HG03039 (cell line): ENCODE data around the gene EPB41L4A.
"Not testable (repeated sequence)": the region's sequence is repeated elsewhere in the genome, so short reads cannot be mapped to it uniquely, and the experiment has no call there.

Experiments
- ATAC-seq: cut with Tn5 transposase; IDR thresholded peaks from one replicate; pipeline ENCODE4 v1.9.1; 2021; ENCODE audit warnings: mild to moderate bottlenecking, moderate library complexity; ENCODE audit not compliant: unreplicated experiment

EPB41L4A gene

GRCh38 chr5:112263469-112263868 lies 155.6 kb downstream of the EPB41L4A start:
- no peak for ATAC-seq

- ATAC-seq = no peak
Observed at GRCh38 chr5:112258571-112258970, 160.5 kb downstream of the EPB41L4A start.

DNA sequence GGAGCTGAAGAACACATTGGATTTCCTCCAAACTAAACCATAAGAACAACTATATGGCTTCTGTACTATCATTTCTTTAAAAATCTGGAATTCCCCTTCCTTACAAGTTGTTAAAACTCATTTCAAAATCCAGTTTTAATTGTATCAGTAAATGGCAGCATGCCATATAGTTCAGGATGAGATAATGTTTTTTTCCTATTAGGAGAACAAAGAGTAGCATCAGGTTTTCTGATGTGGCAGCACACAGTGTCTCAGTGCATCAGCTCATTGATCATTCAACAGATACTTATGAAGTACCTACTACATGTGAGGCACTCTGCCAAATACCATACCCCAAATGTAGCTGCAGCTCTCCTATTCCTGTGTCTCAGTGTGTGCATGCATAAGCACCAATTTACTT lies 161.1 kb downstream of the EPB41L4A start:
- no peak for ATAC-seq

DNA sequence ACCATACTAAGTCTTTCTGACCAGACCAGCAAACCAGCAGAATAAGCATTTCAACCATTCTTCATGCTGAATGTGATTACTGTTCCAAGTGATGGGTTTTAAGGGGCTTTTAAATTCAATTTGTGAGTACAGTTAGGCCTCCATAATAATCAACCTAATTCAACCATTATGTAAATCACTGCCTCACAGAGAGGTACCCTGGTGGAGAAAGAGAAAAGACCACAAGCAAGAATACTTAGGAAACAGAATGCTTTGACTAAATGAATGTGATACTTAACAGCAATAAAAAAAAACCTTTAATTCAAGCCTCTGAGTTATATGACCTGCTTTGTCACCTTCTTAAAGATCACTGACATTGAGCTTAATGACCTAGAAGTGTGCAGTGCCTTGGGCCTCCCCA lies 162.1 kb downstream of the EPB41L4A start:
- ATAC-seq = no peak

DNA sequence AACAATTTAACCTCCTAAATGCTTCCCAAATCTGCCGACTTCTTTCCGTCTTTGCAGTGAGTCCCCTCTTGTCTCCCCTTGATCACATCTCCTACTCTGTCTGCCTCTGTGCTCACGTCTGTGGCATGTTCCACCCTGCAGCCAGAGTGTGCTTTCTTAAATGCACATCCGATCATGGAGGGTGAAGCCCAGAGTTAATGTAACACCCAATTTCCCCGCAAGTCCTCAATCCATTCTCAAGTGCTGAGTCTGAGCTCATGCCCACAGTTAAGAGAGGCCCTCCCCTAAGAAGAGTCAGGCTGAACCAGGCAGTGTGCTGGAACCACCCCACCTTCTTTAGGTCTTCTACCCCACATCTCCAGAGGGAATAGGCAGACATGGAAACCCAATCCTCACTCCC lies 164.8 kb downstream of the EPB41L4A start:
- no peak for ATAC-seq

GRCh38 chr5:112253478-112254250 lies 165.4 kb downstream of the EPB41L4A start:
- no peak for ATAC-seq

- no peak for ATAC-seq
Observed at GRCh38 chr5:112250551-112250950, 168.5 kb downstream of the EPB41L4A start.

DNA sequence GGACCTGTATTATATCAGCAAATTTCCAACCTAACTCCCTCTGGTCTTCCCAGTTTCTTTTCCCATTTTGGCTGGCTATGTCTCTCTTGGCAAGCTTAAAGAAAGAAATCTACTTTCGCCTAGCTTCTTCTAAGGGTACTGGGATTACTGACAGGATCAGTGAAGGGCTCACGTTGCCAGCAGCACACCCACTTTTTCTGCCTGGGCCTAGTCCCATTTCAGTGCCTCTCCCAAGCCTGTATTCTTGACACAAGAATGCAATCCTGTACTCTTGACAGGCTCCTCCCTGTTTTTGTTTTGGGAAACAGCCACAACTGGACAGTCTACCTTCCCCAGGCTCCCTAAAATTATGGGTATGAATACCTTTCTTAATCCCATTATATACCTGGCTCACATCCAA lies 170.5 kb downstream of the EPB41L4A start:
- no peak for ATAC-seq

GRCh38 chr5:112247960-112248359 lies 171.1 kb downstream of the EPB41L4A start:
- no peak for ATAC-seq

DNA sequence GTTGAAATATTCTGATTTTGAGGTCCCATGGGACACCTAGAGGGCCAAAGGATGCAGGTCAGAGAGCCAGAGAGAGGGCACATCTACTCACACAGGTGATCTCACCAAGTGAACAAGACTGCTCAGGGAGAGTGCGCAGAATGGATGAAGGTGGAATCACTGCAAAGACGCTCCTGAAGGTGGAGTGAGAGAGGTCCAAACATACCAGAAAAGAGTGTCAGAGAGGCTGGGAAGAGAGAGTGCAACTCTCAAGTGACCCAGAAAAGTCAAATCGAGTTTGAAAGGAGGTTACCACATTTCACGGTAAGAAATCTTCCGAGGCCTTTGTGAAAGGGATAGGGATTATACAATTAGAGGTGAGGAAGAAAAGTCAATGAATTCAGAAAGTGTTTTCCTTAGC lies 173.4 kb downstream of the EPB41L4A start:
- ATAC-seq = no peak

DNA sequence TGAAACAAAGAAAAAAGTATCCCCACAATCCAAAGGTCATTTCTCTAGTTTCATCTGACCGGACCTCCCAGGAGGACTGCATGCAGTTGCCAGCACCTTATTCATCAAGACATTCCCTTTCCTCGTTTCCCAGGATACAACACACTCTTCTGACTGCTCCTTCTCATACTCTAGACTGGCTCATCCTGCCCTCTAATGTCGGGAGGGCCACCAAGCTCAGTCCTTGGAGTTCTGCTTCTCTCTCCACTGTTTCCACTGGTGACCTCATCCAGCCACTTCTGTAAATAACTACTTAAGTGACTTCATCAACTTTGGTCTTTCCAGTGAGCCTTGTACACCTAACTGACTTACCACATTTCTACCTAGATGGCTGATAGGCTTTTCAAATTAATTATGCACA lies 179.1 kb downstream of the EPB41L4A start:
- ATAC-seq = no peak

- no peak for ATAC-seq
Observed at GRCh38 chr5:112238473-112238872, 180.6 kb downstream of the EPB41L4A start.

GRCh38 chr5:112237456-112237855 lies 181.6 kb downstream of the EPB41L4A start:
- no peak for ATAC-seq

DNA sequence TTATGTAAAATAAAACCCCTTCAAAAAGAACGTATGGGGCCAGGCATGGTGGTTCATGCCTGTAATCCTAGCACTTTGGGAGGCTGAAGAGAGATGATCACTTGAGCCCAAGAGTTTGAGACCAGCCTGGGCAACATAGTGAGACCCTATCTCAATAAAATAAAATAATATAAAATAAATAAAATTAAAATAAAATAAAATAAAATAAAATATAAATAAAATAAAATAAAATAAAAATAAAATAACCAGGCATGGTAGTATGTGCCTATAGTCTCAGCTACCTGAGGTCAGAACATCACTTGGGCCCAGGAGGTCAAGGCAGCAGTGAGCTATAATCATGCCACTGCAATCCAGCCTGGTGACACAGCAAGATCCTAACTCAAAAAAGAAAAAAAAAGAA lies 185.1 kb downstream of the EPB41L4A start:
- no peak for ATAC-seq

DNA sequence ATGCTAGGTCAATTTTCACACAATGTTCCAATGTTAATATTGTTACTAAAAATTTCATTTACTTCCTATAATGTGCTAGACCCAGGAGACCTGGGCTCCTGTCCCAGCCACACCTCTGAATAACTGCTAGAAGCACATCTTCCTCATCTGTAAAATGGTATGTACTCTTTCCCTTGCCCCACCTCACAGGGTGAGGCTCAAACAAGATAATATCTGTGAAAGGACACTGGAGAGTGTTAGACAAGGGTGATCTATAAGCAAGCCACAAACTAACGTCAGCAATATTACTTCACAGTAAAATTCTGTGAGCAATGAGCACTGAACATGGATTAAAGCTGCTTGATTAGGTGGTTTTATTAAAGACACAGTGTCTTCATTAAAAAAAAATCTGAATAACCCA lies 186.4 kb downstream of the EPB41L4A start:
- ATAC-seq = no peak

GRCh38 chr5:112230606-112231005 lies 188.5 kb downstream of the EPB41L4A start:
- ATAC-seq = no peak

GRCh38 chr5:112228667-112229066 lies 190.4 kb downstream of the EPB41L4A start:
- ATAC-seq = no peak

DNA sequence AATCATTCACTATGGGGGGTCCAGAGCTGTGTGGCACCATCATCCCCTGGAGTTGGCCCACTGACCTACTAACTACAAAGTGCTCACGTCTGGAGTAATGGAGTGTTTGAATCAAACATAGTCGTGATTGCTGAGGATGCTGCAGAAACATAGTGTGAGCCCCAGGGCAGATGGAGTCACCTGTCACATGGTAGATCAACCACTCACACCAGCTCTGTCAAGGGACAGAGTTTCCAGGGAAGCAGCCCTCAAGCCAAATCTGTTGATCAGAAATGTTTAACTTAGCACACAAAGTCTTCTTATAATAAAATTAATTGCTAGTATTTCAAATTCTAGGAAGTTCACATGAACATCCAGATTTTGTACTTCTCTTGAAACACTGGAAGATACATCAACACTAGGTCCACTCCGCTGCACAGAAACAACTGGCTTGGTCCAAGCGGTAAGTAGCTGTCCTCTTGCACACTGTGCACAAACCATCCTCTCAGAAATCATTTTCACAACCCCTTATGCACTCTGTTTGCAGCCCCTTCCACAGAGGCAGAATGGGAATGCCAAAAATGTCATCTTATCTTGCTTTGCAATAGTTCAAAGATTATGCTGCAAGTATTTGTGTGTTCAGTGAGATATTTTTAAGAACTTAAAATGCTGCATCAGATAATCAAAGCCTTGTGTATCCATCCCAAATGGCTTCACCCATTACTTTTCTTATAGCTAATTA lies 191.0 kb downstream of the EPB41L4A start:
- no peak for ATAC-seq

GRCh38 chr5:112226215-112226614 lies 192.9 kb downstream of the EPB41L4A start:
- ATAC-seq = no peak

- not testable (repeated sequence) for ATAC-seq
Observed at GRCh38 chr5:112222997-112223396, 196.1 kb downstream of the EPB41L4A start.

DNA sequence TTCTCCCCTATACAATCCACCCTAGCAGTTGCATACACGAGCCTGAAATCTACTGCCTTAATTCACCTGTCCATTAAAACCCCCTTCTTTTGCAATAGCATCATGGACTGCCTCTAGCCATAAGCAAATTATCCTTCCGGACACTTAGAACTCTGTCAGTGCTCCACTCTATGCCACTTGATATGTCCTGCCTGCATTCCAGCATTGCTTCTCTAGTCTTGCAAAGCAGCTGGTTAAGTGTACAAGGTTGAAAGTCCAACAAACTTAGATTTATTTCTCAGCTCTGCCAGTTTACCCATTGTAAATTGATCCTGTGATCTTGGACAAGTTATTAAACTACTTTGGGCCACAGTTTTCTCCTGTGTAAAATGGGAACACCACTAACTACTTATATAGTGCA lies 197.9 kb downstream of the EPB41L4A start:
- no peak for ATAC-seq

DNA sequence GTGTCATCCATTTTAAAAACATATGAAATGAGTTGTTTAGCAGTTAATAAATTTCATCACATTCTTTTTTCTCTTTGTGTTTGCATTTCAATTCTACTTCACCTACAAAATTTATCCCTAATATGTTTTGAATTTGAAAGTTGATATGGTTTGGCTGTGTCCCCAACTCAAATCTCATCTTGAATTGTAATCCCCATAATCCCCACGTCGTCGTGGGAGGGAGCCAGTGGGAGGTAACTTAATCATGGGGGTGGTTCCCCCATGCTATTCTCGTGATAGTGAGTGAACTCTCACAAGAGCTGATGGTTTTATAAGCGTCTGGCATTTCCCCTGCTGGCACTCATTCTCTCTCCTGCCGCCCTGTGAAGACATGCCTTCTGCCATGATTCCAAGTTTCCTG lies 200.1 kb downstream of the EPB41L4A start:
- ATAC-seq = no peak
